Panc1 (cell line): Measurements from ENCODE around the gene EIF4EBP3.

Source experiments
- SIN3A ChIP-seq: IDR thresholded peaks from 2 replicates; pipeline ENCODE4 v1.6.1; 2012; ENCODE audit warnings: low read depth, mild to moderate bottlenecking, low read length, moderate library complexity, borderline replicate concordance; ENCODE audit not compliant: insufficient read depth
- TF ChIP-seq, protein P1 (sequence below), 2 experiments: IDR thresholded peaks; 2 replicates each; pipeline ENCODE4 v1.6.1; 2011 to 2012; ENCODE audit warnings: low read depth in 2 of 2, control low read depth in 1 of 2, low read length in 1 of 2, mild to moderate bottlenecking in 1 of 2, moderate library complexity in 1 of 2; ENCODE audit not compliant: insufficient read depth in 1 of 2
- TF ChIP-seq, protein P2 (sequence below): fragments of 450-650 bp; IDR thresholded peaks from 2 replicates; pipeline ENCODE4 v1.5.1; 2017; ENCODE audit warnings: mild to moderate bottlenecking

- TF ChIP-seq, protein P1, sequence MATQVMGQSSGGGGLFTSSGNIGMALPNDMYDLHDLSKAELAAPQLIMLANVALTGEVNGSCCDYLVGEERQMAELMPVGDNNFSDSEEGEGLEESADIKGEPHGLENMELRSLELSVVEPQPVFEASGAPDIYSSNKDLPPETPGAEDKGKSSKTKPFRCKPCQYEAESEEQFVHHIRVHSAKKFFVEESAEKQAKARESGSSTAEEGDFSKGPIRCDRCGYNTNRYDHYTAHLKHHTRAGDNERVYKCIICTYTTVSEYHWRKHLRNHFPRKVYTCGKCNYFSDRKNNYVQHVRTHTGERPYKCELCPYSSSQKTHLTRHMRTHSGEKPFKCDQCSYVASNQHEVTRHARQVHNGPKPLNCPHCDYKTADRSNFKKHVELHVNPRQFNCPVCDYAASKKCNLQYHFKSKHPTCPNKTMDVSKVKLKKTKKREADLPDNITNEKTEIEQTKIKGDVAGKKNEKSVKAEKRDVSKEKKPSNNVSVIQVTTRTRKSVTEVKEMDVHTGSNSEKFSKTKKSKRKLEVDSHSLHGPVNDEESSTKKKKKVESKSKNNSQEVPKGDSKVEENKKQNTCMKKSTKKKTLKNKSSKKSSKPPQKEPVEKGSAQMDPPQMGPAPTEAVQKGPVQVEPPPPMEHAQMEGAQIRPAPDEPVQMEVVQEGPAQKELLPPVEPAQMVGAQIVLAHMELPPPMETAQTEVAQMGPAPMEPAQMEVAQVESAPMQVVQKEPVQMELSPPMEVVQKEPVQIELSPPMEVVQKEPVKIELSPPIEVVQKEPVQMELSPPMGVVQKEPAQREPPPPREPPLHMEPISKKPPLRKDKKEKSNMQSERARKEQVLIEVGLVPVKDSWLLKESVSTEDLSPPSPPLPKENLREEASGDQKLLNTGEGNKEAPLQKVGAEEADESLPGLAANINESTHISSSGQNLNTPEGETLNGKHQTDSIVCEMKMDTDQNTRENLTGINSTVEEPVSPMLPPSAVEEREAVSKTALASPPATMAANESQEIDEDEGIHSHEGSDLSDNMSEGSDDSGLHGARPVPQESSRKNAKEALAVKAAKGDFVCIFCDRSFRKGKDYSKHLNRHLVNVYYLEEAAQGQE (IDR thresholded peaks at IDR 0.05; ENCODE audit: insufficient read depth in 1 of 2, low read depth in 2 of 2, low read length in 1 of 2) = no peak
- TF ChIP-seq, protein P2, sequence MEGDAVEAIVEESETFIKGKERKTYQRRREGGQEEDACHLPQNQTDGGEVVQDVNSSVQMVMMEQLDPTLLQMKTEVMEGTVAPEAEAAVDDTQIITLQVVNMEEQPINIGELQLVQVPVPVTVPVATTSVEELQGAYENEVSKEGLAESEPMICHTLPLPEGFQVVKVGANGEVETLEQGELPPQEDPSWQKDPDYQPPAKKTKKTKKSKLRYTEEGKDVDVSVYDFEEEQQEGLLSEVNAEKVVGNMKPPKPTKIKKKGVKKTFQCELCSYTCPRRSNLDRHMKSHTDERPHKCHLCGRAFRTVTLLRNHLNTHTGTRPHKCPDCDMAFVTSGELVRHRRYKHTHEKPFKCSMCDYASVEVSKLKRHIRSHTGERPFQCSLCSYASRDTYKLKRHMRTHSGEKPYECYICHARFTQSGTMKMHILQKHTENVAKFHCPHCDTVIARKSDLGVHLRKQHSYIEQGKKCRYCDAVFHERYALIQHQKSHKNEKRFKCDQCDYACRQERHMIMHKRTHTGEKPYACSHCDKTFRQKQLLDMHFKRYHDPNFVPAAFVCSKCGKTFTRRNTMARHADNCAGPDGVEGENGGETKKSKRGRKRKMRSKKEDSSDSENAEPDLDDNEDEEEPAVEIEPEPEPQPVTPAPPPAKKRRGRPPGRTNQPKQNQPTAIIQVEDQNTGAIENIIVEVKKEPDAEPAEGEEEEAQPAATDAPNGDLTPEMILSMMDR = no peak
- no peak for TF ChIP-seq SIN3A
Measured at GRCh38 chr5:140548791-140549190, 1.3 kb downstream of the EIF4EBP3 start.
